Esophagus muscularis mucosa (tissue), 4 donors: ENCODE data around the gene AFF1.

ENCODE experiments used
- CTCF ChIP-seq, 3 experiments: fragments of 200-600 bp in 2 of 3; fragments of 450-650 bp in 1 of 3; sonication (generic) in 2 of 3; IDR thresholded peaks; one replicate each; pipeline ENCODE4 v1.5.1; 2017 to 2019; ENCODE audit warnings: antibody characterized with exemption in 3 of 3, mild to moderate bottlenecking in 2 of 3, moderate library complexity in 1 of 3
- EP300 ChIP-seq: sonication (generic); formaldehyde crosslinking; IDR thresholded peaks from one replicate; pipeline ENCODE4 v1.6.1; 2017; ENCODE audit warnings: antibody characterized with exemption
- POLR2A ChIP-seq: fragments of 450-650 bp; IDR thresholded peaks from one replicate; pipeline ENCODE4 v1.6.1; 2017; ENCODE audit warnings: antibody characterized with exemption, moderate library complexity, mild to moderate bottlenecking, low read depth
- POLR2AphosphoS5 ChIP-seq, 2 donors: sonication (generic); formaldehyde crosslinking; IDR thresholded peaks; one replicate each; pipeline ENCODE4 v1.6.1; 2017; ENCODE audit warnings: antibody characterized with exemption in 2 of 2

GRCh38 chr4:87037671-87038334 is 103.0 kb downstream of the AFF1 start:
- TF ChIP-seq CTCF (IDR thresholded peaks at IDR 0.05), result no peak
- no peak for TF ChIP-seq POLR2AphosphoS5 (IDR thresholded peaks at IDR 0.05)
- TF ChIP-seq POLR2A, result no peak
- no peak for TF ChIP-seq EP300
